ENCODE measurements around the gene PRPF40A.

The PRPF40A gene

DNA sequence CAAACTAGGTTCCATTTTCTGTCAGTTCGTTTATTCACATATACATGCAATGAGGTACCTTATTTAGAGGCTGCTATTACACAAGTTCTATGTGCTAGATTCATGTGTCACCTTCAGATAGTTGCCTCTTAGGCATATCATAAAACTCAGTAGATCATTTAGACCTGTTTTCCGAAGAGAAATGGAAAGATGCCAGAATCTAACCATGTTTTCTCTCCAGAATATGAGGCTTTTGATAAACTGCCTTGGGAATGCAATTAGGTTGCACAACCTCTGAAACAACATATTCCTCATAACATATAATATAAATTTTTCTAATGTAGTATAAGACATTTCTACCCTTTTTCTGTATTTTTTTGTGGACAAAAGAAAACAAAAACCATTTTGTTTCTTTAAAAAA is 108.1 kb downstream of the PRPF40A start:
- TF ChIP-seq GABPA (IDR thresholded peaks at IDR 0.05; ENCODE audit: low read depth) (no peak), POLR2AphosphoS5 (IDR thresholded peaks at IDR 0.05; ENCODE audit: low read depth) (no peak), REST (IDR thresholded peaks at IDR 0.05; ENCODE audit: insufficient replicate concordance, low read depth) (no peak), SPI1 (IDR thresholded peaks at IDR 0.05; ENCODE audit: borderline replicate concordance, low read depth) (no peak), CTCF (IDR thresholded peaks at IDR 0.05; ENCODE audit: insufficient read depth, low read length) (no peak)
- DNase-seq (ENCODE audit: low read depth in 1 of 2, low spot score in 1 of 2) = no peak
- H3K27me3 ChIP-seq (ENCODE audit: insufficient read depth, poor library complexity, severe bottlenecking) = no peaks in the 10 kb centered on the region
- H3K4me3 ChIP-seq (replicated peaks; ENCODE audit: insufficient read depth, low read length) = no peak overlapping the region
- H3K27ac ChIP-seq (replicated peaks) = no peak overlapping the region

- Histone ChIP-seq H3K27ac (replicated peaks) (no peak overlapping the region), H3K4me3 (replicated peaks; ENCODE audit: insufficient read depth, low read length) (no peak overlapping the region), H3K27me3 (ENCODE audit: insufficient read depth, poor library complexity, severe bottlenecking) (no peaks in the 10 kb centered on the region)
- TF ChIP-seq REST (IDR thresholded peaks at IDR 0.05; ENCODE audit: insufficient replicate concordance, low read depth) (no peak), CTCF (IDR thresholded peaks at IDR 0.05; ENCODE audit: insufficient read depth, low read length) (no peak), SPI1 (IDR thresholded peaks at IDR 0.05; ENCODE audit: borderline replicate concordance, low read depth) (no peak), GABPA (IDR thresholded peaks at IDR 0.05; ENCODE audit: low read depth) (no peak), POLR2AphosphoS5 (IDR thresholded peaks at IDR 0.05; ENCODE audit: low read depth) (no peak)
- no peak for DNase-seq (ENCODE audit: low read depth in 1 of 2, low spot score in 1 of 2)
Observed at GRCh38 chr2:152607793-152608300, 109.4 kb downstream of the PRPF40A start.

GRCh38 chr2:152606941-152607340 is 110.3 kb downstream of the PRPF40A start:
- Histone ChIP-seq H3K4me3 (replicated peaks; ENCODE audit: insufficient read depth, low read length) (no peak overlapping the region), H3K27ac (replicated peaks) (no peak overlapping the region), H3K27me3 (ENCODE audit: insufficient read depth, poor library complexity, severe bottlenecking) (no peaks in the 10 kb centered on the region)
- DNase-seq (ENCODE audit: low read depth in 1 of 2, low spot score in 1 of 2) = no peak
- TF ChIP-seq SPI1 (IDR thresholded peaks at IDR 0.05; ENCODE audit: borderline replicate concordance, low read depth) (no peak), REST (IDR thresholded peaks at IDR 0.05; ENCODE audit: insufficient replicate concordance, low read depth) (no peak), GABPA (IDR thresholded peaks at IDR 0.05; ENCODE audit: low read depth) (no peak), CTCF (IDR thresholded peaks at IDR 0.05; ENCODE audit: insufficient read depth, low read length) (no peak), POLR2AphosphoS5 (IDR thresholded peaks at IDR 0.05; ENCODE audit: low read depth) (no peak)
